Stimulated activated CD4-positive, alpha-beta T cell treated with anti-CD3 and anti-CD28 coated beads, TNF-alpha, amount 100 ng/mL, for 24 hours (primary cell): Measurements from ENCODE around the gene LINC01488.

Source experiments
- DNase-seq, 3 experiments: peaks; one replicate each; pipeline ENCODE4 v3.0.0-alpha.2; 2020; ENCODE audit warnings: low read depth in 3 of 3

LINC01488 gene

DNA sequence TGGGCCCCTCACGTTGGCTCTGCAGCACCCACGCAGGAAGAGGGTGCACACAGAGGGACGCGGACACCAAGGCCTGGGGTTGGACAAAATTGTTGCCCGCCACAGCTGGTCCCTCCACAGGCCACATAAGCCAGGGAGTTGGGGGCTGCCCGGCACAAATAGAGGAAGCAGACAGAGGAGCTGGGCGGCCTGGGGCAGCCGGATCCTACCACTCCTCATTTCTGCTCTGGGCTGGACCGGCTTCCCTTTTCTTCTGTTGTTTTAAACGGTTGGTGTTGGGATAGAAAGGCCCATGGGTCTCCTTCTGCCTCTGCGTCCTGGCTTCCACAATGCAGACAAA, 36.4 kb upstream of the LINC01488 start:
- no peak for DNase-seq

DNA sequence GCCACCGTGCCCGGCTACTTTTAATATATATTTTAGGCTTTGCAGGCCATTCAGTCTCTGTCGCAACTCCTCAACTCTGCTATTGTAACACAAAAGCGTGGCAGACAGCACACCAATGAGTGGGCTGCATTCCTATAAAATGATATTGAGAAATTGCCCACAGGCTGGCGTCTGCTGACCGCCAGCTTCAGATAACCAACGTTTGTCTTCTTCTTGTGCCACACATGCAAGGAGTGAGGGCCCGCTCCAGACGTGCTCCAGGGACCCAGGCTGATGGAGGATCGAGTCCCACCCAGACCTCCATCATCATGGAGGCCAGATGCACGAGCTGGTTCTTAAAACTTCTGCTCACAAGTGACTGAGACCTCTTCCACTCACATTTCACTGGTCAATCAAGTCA, 35.4 kb upstream of the LINC01488 start:
- DNase-seq = no peak

DNA sequence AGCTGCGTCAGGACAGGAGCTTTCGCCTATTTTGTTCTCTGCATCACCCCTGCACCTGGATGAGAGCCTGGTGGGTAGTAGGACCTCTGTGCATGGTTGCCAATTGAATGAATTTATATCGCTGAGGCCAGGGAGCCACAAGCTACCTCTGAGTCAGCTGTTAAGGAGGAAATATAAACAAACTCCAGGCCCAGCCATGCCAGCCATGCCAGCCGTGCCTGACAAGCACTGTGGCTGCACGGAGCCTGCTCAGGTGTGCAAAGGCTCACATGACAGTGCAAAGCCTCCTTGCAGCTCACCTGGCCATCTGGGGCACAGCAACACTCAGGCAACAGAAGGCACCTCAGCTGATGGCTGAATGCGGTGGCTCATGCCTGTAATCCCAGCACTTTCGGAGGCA, 33.7 kb upstream of the LINC01488 start:
- DNase-seq = no peak

DNA sequence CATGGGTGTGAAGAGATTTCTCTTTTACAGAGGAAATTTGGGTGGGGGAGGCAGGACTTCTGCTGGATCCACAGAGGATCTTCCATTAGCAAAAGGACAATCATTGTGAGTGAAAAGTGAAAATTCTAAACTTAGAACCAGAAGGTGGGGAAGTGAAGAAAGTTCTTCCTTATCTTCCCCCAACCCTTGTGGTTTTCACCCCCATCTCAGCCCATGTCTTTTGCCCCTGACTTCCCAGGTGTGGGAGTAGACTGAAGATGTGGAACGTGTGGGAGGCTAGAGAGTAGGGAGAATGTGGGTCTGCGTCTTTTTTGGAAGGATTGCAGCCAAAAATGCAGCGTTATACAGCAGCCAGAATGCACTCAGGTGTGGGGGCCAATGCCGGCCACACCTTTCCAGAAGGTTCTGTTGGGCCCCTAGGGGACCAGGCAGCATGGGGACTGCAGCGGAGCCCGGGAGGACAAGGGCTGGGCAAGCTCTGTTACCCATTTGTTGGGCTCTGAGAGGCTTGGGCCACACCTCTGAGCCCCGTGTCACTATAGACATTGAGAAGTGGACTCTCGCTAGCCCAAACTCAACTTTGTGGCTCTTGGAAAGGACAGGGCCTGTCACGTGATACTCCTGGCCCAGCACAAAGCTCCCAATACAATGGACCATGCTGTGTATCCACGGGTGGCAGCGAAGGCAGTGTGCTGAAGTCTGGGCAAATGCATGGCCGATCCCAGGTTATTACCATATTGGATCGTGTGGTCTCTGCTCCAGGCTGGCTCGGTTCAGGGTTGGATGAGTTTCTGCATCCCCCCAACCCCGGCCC, 32.8 kb upstream of the LINC01488 start:
- DNase-seq = no peak

DNA sequence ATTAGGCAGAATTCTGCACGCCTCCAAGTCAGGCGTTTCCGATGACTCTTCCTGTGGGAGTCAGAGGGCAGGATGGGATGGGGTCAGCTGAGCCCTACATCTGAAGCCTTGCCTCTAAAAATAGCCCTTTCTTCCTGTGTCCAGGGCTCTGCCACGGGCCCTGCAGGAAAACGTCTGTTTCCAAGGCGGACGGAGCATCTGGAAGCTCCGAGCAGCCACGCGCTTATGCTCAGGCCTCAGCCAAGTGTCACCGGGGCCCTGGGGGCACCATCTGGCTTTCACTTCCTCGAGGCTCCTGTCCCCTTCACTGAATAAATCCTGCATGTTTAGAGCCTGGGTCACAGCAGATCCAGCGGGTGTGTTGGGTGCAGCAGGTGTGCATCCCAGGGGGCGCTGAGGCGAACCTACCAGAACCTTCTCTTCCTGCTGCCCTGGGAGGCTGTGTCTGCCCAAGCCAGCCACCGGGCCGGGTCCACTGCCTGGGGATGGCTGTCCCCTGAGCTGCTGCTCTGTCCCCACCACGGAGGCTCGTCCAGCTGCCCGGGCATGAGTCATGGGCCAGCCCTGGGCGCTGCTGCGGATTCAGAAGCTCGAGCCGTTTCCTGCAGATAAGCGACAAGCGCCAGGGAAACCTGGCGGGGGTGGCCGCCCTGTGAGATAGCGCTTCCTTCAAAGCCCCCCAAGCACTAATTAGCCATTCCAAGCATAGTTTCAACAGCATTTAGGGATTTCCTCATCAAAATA, 32.0 kb upstream of the LINC01488 start:
- no peak for DNase-seq

DNA sequence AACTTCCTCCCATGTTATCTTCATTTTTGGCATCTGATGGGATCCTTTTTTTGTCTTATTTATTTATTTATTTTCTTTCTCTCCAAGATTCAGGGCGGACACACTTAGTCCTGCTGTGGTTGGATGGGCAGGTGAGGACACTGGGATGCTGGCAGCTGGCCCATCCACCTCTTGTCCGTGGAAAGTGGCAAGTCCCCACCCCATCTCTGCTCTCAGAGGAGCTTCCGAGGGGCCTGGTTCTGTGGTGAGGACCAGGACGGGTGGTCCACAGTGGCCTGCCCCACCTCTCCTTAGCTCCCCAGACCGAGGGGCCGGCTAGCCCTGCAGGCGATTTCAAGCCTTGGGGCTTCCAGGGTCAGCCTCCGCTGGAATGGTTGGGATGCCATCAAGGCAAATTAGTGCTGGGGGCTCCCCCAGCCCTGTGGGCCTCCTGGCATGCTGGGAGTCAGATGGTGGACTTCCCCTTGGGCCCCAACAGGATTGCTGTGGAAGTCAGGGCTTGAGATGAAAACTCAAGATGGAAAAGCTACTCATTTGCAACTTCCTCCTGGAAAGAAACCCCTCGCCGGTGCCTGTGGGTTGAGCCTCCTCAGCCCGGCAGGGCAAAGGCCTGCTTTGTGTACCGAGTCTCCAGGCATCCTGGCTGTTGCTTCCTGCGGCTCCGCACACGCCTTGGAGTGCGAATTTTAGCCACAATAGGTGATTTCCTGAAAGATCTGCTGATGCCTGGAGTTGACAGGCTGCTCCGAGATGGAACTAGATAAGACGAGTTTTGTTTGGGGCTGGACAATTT, 31.2 kb upstream of the LINC01488 start:
- no peak for DNase-seq

DNA sequence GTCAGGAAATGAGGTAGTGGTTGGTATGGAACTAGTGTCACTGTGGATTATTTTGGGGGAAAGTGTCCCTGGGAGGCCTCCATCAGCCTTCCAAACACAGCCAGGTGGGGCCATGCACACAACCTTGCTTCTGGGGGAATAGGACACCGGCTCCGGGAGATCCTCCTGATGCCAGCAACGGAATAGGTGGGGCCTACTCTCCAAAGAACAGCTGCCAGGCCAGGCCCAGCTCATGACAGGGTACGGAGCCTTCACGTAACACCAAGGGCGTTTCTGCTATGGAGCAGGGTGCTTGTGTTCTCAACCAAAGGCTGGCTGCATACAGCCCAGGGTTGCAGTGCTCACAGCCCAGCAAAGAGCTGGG, 30.6 kb upstream of the LINC01488 start:
- DNase-seq = no peak

DNA sequence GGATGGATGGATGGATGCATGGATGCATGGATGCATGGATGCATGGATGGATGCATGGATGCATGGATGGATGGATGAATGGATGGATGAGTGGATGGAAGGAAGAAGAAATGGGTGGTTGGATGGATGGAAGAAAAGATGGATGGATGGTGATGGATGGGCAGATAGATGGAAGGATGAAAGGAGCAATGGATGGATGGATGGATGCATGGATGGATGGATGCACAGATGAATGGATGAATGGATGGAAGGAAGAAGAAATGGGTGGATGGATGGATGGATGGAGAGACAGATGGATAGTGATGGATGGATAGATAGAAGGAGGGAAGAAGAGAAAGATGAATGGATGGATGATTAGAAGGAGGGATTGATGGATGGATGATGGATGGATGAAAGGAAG, 30.2 kb upstream of the LINC01488 start:
- DNase-seq = no peak

DNA sequence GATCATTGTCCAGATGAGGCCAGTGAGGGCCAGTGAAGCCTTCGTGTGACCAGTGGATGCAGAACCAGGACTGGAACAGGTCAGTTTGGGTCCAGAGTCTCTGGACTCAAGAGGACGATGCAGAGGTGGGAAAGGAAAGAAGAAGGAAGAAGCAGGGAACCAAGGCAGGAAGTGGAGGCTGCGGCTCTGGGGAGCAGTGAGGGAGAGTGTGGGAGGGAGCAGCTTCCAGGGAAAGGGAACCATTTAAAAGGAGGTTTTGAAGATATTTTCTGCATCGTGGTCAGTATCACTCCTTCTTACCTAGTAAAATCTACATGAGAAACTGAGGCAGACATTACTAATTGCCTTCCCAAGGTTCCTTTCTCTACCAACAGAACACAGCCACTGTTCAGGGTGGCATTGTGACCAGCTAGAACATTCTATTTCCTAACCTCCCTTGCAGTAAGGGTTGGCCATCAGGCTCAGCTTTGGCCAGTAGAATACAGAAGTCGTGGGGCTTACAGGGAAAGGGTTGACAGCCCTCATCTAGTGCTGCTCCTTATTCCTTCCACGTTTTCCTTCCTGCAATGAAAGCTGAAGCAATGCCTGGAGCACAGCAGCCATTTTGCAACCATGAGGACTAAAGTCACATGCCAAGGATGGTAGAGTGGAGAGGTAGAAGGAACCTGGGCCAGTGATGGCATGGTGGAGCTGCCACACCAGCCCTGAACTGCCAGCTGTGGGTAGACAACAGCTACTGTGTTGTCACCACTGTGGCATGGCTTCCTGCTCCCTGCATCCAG, 29.1 kb upstream of the LINC01488 start:
- DNase-seq = no peak

DNA sequence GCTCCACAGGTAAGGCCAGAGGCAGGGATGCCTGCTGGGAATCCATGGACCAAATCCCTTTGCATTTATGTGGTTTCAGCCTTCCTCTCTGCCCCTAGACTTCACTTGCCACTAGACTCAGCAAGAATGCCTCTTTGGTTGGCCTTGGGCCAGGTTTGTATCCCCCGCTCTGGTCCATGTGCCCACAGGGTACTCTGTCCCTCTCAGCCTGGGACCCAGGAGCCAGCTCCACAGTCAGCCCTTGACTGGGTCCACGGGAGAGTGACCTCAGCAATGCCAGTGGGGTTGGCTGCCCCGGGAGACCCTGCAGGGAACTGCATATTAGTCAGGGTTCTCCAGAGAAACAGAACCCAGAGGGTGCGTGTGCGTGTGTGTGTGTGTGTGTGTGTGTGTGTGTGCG, 28.3 kb upstream of the LINC01488 start:
- no peak for DNase-seq

DNA sequence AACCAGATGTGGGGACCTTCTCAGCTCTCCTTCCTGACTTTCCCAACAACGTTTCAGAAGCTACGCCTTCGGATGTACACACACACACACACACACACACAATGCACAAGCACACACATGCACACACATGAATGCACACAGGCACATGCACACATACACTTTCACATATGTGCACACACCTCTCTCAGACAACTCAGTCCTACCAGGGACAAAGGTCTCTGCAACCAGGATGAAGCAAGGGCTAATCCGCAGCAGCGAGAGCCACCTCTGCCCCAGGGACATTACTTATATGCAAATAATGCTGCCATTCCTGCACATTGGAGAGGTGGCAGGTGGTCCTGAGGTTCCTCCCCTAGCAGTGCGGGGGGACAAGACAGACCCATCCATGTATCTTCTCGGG, 27.4 kb upstream of the LINC01488 start:
- DNase-seq = no peak

DNA sequence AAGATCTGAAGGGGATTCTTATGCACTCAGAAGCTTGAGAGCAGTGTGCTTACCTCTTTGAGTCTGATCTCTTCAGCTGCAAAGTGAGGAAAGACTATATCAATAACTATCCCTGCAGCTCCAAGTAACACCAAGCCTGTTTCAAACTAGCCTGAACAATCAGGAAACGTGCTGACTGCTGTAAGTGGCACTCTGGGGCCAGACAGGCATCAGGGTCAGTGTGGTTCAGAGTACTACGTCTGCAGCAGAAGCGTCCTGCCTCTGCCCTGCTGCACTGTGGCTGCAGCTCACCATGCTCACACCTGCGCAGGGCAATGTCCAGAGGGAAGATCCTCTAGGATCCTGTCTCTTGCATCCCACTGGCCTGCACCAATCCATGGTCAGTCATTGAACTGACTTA, 25.5 kb upstream of the LINC01488 start:
- DNase-seq = no peak

DNA sequence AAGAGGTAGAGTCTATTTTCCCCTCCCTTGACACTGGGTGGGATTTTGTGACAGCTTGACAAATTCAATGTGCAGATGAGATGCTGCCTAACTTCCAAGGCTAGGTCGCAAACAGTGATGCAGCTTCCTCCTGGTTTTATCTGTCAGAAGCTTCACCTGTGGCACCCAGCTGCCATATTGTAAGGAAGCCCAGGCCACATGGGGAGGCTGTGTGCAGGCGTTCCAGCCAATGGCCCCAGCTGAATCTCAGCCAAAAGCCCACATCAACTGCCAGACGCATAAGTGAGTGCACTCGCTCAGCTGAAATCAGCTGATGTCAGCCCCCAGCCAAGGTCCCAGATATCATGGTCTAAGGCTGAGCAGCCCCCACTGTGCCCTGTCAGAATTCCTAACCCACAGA, 24.8 kb upstream of the LINC01488 start:
- DNase-seq = no peak

DNA sequence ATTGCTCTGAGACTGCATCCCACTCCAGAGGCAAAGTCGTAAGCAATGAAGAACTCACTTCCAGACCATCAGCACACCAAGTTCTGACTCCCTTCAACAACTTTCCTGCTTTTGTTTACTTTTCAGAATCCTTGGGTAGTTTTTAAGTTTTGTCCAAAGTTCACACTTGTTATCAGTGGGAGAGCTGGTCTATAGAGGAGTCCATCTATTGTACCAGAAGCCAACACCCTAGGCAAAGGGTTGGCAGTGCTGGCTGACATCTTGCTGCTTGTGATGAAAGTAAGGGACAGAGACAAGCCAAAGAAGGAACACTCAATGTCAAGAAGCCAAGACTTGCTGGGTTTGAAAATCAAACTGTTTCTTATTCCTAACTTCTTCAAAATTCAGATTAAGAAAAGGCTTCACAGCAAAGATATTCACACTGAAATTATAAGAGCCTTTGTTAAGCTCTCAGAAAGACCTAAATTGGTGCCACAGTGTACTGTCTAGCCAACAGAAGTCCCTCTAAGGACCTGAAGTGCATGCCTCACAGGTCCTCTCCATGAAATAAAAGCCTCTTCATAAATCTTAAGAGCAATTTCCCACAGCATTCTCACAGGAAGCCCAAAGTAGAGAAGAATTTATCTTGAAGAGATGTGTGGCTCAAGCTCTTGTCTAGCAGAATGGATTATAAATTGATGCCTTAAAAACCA, 21.5 kb upstream of the LINC01488 start:
- DNase-seq = no peak

DNA sequence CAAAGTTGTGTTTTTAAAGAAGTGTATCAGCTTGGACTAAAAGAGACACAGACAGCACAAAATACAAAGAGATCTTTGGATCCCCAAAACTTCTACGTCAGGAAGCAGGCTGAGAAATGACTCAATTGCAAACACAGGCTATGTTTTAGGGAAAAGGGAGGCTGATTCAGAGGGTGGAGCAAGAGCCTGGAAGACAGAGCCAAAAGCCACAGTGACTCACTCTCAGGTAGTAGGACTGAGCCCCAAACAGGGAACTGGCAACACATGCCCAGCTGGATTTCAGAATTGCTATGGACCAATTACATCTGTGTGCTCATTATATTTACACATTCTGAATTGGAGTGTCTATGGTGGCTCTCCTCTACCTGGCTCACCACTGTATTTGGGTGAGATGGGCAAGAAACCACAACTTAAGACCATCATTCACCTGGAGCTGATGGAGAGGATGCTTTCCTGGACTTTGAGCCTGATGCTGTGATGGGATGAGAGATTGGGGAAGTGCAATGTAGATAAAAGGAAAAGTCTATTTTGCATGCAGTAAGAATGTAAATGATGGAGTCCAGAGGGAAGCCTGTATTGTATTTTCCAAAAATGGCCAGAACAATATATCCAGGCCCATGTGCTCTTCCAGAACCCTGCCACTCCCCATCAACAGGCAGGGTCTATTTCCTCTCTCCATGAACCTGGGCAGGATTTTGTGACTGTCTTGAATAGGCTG, 20.8 kb upstream of the LINC01488 start:
- DNase-seq = no peak

DNA sequence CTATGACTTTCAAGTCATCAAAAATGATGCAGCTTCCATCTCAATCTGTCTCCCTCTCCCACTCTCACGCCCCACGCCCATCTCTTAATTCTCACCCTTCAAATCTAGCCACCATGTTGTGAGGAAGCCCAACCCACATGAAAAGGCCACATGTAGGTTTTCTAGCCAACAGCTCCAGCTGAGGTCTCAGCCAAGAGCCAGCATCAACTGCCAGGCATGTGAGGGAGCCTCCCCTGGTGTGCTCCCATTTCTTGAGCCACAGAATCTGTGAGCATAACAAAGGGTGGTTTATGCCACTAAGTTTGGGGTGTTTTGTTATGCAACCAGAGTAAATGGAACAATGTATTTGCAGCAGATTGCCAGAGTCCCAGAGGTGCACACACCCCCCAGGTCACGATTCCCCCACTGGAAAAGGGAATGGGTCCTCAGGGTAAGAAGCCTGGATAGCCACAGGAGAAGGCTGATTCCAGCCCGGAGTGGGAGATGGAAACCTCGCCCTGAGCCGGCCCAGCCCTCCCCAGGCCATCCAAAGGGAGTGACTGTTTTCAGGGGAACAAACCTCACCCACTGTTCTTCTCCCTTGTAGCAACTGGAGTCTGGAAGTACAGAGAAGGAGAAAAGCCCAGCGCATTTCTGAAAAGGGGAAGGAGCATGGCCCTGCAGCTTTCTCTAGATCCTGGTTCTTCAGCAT, 20.0 kb upstream of the LINC01488 start:
- no peak for DNase-seq

DNA sequence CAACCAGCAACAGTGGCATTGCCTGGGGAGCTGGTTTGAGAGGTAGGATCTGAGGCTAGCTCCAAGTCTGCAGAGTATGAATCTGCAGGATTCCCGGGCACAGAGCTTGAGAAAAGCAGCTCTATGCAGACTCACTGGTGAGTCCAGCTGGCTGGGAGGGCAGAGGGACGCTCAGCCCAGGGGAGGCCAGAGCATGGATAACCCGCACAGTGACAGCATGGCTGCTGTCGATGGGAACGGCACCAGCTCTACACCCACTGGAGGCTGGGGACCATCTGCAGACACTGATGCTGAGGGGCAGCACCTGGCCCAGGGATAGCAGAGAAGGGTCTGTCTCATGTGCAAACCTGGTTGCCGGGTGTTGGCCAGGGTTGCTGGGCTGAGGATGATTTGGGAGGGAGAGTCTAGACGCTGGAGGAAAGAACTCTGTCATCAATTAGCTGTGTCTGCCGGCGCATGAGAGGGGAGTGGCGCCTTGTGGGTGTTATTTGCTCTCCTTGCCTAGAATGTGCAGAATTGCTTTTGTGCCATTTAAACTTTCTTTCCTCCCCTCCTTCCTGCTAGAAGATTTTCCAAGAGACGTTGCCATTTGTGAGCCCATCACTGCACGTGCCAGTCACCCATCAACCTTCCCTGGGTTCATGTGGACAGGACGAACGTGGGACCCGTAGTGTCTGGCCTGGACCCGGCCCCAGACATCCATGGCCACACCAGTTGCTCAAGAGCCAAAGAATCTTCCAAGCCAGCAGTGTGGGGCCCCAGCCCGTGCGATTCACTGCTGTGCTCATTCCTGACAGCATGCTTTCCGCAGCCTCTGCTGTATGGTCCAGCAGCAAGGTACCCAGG, 19.1 kb upstream of the LINC01488 start:
- no peak for DNase-seq

DNA sequence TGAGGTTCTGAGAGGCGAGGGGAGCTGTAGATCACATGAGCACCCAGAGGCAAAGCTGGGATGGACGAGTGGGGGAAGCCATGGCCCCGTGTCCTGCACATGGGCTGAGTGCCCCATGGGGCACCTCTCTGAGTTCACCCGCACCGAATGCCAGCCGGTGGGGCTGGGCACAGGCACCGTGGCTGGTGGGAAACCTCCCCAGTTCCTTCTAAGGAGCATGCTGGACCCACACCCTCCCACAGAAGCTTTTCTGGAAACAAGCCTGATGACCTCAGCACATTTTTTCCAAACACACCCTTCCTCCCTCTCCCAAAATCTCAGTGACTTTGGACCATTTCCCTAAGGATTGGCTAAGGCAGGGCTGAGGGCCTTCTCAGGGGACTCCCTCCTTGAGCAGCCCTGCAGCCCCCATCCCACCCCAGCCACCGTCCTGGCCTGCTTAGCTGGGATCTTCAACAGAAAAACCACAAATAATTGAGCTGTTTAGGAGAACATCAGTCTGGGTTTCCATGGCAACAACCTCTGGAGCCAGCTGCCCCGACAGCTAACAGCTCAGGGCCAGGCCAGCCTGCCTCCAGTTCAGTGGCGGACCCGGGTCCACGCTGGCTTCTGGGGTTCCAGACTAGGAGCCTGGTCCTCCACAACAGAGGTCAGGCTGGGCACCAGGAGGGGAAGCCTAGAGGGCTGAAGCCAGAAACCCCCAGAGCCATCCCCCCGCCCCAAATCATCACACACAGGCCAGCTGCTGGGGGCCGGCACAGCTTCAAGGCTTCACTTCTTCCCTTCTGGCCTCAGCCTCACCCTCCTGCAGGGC, 18.1 kb upstream of the LINC01488 start:
- no peak for DNase-seq
